Right hindlimb (tissue), 1 donor: Measurements from ENCODE around the gene ILK.

Experiments used
- DNase-seq: peaks from one replicate; pipeline ENCODE4 v3.0.0-alpha.2; 2018

The ILK gene

GRCh38 chr11:6607190-6607795 lies 3.7 kb downstream of the ILK start:
- no peak for DNase-seq

DNA sequence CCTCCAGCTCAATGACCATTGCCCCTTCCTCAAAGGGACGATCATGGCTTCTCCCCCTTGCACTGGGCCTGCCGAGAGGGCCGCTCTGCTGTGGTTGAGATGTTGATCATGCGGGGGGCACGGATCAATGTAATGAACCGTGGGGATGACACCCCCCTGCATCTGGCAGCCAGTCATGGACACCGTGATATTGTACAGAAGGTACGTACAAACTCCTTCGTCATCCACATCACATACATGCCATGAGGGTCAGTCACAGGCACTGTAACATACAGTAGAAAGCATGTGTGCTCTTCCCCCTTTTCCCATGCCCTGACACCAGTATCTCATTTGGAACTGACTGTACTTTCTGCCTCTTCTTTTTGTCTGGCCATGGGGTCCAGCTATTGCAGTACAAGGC lies 4.4 kb downstream of the ILK start:
- DNase-seq = no peak

DNA sequence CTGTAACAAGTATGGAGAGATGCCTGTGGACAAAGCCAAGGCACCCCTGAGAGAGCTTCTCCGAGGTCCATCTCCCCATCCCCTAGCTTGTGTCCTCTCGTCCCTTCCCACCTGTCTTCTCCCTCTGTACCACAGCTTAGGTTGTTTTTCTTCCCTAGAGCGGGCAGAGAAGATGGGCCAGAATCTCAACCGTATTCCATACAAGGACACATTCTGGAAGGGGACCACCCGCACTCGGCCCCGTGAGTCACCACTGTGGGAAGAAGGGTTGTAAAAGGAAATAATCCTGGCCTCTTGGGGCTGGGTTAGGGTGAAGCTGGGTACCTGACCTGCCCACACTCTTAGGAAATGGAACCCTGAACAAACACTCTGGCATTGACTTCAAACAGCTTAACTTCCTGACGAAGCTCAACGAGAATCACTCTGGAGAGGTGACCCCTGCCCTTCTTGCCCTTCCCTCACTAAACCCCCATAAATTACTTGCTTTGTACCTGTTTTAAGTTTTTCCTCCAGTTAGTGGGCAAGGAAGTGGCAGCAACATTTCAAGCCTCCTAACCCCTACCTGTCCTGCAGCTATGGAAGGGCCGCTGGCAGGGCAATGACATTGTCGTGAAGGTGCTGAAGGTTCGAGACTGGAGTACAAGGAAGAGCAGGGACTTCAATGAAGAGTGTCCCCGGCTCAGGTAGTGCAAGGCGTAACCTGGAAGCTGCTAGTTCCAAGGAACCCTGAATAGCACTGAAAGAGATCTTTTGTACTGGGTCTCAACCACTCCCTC lies 5.3 kb downstream of the ILK start:
- DNase-seq = no peak

GRCh38 chr11:6609502-6610015 lies 6.0 kb downstream of the ILK start:
- DNase-seq = no peak

- DNase-seq = peak; percentile 15
Measured at GRCh38 chr11:6610591-6610990, 7.0 kb downstream of the ILK start.

DNA sequence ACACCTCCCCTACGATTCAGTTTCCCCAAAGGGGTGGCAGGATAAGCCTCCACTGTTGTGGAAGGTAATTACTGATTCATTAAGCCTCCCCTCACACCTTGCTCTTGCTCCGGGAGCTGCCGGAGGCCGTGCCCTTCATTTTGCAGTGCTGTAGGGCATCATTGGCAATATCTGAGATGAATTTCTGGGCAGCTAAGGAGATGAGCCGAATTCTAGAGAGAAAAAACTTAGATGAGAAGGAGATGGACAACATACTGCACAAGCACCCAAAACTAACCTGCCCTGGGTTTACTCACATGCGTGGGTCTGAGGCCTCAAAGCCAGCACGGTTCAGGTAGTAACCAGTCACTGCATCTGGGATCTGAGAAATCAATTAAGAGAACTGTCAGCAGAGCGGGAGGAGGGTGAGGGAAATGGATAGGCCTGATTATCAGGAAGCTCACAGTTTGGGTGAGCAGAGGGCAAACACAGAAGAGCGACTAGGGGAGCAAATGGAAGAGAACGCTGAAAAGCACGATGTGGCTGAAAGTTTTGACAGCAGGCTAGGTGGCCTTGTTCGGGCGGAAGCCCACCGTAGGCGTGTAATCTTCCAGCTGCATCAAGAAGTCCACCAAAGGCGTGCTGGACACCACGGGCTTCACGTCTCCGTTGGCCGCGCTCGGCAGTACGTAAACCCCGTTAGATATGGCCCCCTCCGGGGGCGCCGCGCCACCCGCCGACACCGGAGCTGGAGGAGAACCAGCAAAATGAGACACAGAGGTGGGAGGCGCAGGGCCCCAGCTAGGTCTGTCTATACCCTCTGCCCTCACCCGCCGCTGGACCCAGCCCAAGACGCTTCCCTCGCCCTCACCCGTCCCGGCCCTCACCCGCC lies 7.8 kb downstream of the ILK start:
- peak; percentile 6 for DNase-seq

DNA sequence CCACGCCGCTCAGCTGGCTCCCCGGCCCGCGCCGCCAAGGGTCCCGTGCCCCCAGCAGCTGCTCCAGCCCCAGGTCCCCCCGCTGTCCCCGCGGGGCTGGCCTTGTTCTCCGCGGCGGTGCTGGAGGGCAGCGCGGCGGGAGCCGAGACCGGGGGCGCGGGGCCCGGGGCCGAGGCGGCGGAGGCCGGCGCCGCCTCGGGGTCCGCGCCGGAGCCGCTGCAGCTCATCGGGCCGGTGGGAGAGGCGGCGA lies 8.3 kb downstream of the ILK start:
- no peak for DNase-seq

DNA sequence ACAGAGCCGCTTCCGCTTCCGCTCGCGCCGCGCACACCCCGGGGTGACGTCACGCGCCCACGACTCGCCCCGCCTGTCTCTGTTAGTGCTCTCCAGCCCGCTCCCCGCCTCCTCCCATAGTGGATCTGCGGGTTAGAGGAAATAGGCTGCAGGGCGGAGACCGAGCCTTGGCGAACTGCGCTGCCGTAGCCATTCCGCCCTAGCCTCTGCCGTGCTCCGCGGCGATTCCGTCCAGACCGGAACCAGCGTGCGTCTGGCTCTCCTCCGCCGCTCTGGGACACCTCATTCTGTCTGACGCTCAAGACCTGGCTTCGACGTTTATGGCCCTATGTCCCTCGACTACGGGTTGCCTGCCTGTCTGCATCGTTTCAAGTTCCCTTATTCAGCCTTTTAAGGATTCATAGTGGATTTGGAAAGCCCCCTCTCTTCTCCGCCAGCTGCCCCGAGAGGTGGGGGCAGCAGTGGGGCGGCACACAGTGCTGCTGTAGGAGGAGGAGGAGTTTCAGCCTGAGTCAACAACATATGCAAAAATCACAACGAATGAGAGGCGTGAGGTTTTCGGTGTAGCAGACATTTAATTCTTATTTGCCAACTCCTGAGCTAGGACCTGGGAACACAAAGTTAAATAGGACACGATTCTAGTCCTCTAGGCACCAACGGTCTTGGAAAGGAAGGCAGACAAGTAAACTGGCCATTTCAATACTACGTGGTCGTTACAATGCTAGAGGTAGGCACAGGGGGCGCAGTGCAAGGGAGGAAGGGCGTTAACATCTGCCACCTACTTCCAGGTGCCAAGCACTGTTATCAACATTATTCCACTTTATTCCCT lies 8.9 kb downstream of the ILK start, which contains the start of gene TAF10:
TSS of gene TAF10 (minus strand) at position 4 of the 829 bp plus-strand sequence. CDS start 27 bp downstream, outside the sequence.
- peak; percentile 98 for DNase-seq

GRCh38 chr11:6613496-6613895 lies 9.9 kb downstream of the ILK start:
- DNase-seq = no peak

GRCh38 chr11:6614446-6614845 lies 10.9 kb downstream of the ILK start:
- no peak for DNase-seq

GRCh38 chr11:6615046-6615445 lies 11.5 kb downstream of the ILK start:
- DNase-seq = peak; percentile 6

DNA sequence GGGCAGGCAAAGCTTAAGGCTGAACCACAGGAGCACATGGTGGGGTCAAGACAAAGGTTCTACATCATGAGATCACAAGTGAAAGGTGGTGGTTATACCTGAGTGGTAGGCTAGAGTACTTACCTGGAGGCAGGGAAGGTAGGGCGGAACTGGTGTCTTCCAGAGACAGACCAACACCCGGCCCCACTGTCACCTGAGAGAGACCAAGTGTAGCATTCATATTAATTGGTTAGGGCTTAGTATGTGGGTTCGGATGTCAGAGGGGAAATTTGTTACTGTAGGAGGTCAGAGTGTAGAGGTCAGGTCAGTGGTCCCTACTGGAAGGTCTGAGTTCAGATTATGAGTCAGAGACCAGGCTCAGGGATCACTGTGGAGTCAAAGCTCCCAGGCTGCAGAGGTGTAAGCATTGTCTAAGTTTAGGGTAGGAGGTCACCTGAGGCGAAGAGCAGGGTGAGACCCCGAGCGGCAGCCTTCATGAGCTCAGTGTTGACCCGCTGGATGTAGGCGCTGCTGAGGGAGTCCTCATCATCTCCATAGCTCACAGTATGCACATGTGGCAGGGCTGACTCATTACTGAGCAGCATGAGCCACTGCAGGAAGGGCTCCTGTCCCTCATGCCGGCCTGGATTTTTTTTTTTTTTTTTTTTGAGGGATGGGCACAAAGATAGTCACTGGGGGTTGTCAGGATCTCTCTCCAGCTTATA lies 12.5 kb downstream of the ILK start:
- no peak for DNase-seq

- no peak for DNase-seq
Measured at GRCh38 chr11:6616596-6617250, 13.1 kb downstream of the ILK start.

DNA sequence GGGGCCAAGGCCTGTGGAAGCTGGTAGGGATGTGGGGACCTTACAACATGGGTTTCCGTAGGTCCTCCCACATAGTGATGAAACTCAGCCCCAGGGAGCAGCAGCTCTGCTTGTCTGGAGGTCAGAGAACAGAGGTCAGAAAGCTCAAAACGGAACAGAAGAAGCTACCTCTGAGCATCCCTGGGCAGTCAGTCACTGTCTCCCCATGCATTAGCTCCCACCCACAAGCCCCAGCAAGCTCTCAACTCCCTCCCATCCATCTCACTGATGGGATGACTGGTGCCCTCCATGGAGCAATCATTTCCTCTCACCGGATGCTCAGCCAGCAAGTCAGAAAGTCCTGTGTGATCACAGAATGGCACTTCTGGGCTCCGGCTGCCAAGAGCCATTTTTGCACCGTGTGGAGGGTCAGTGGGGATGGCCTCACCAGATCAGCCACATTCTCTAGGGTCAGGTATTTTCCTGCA lies 13.8 kb downstream of the ILK start:
- DNase-seq = no peak

- peak; percentile 62 for DNase-seq
Measured at GRCh38 chr11:6618117-6619003, 14.8 kb downstream of the ILK start.

GRCh38 chr11:6619004-6619745 lies 15.6 kb downstream of the ILK start, which contains the start of gene TPP1:
TPP1 (minus strand) TSS chr11:6619422; CDS start chr11:6619400, 22 bp downstream.
- peak; percentile 96 for DNase-seq

DNA sequence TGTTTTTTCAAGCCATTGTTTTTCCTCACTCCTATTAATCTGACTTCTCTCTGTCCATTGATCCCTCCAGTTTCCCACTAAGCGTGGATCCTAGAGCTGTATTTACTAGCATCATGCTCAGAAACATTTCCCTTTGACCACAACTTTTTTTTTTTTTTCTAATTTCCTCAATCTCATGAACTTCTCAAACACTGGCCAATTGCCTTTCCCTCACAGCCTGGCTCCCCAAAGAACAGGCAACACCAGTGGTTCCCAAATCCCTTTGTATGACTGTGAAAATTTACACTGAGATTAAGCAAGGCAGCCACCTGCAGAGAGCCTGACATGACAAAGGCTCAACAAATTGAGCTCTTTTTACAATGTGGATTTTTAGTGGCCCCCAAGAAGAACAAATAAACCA lies 17.1 kb downstream of the ILK start:
- DNase-seq = no peak

GRCh38 chr11:6621711-6622211 lies 18.2 kb downstream of the ILK start:
- DNase-seq = no peak
